Nucleus accumbens (tissue), 56 donors: ENCODE measurements around the gene KRTAP5-3.

Experiments used
- DNase-seq, 56 donors: peaks; one replicate each; lab custom pipeline; 2025; lab: John Stamatoyannopoulos, UW

The KRTAP5-3 gene

GRCh38 chr11:1567721-1568100, 40.6 kb downstream of the KRTAP5-3 start:
- no peak for DNase-seq

- no peak for DNase-seq
These were observed 41.1 kb downstream of the KRTAP5-3 start for GRCh38 chr11:1567052-1567720.

- no peak for DNase-seq
These were observed 41.7 kb downstream of the KRTAP5-3 start for GRCh38 chr11:1566381-1567051.

DNA sequence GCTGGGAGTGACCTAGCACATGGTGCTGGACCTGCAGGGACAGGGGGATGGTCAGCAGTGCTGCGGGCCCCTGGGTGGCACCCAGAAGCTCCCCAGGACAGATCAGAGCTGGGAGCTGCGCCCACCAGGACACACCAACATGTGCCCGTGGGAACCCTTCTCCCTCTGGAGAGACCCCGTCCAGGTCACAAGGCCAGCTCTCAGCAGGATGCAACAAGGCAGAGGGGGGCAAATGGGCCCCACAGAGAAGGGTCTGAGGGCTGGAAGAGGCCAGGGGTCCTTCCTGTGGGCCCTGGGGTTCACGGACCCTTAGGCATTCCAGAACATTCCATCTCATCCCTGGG, 42.4 kb downstream of the KRTAP5-3 start:
- DNase-seq = no peak

- DNase-seq = no peak
These were observed 42.9 kb downstream of the KRTAP5-3 start for GRCh38 chr11:1565173-1565903.

DNA sequence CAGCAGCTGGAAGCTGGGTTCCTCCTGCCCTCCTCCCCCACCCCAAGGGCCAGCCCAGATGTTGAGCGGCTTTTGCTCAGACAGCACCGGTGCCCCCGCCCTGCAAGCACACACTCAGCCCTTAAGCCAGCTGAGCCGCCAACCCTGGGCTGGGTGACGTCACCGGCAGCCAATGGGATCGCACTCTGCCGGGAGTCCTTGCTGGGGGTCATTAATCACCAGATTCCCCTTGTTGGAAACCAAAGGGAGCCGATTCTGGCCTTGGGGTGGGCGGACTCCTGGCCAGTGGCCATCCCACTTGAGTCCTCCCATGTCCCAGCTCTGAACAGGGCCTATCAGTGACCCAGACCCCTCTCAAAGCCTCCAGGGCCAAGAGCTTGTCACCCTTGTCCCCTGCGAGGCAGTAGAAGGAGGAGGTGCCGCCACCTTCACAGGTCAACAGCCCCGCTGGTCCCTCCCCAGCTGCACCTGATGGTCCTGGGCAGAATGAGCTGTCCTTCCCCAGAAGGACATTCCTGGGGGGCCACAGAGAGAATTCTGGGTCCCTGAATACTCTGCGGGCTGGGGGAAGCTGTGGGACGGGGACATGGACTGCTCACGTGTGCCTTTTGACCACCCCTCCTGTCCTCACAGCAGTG, 43.6 kb downstream of the KRTAP5-3 start:
- peak in 34 of 56 donors; percentile 22 to 93 (median 56) for DNase-seq

- no peak for DNase-seq
These were observed 44.3 kb downstream of the KRTAP5-3 start for GRCh38 chr11:1563697-1564534.

DNA sequence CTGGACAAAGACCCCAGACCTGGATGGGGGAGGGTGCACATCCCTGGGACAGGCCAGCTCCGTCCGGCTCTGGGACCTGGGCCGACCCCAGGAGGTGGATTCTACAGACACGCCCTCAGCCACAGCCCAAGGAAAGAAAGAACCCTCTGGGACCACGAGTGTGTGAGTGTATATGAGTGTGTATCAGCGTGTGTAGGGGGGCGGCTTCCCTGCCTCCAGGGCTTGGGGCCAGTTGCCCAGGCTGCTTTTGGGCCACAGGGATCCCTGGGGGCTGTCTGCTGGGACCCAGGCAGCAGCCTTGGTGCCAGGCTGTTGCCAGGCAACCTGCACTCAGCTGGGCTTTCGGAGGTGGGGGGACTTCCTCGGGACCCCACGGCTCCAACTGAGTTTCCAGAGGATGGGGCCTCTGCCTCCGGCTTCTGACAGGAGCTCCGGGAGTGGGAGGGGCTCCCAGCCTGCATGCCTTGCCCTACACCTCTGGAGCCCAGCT, 45.1 kb downstream of the KRTAP5-3 start:
- no peak for DNase-seq

GRCh38 chr11:1562469-1563148, 45.7 kb downstream of the KRTAP5-3 start:
- no peak for DNase-seq

DNA sequence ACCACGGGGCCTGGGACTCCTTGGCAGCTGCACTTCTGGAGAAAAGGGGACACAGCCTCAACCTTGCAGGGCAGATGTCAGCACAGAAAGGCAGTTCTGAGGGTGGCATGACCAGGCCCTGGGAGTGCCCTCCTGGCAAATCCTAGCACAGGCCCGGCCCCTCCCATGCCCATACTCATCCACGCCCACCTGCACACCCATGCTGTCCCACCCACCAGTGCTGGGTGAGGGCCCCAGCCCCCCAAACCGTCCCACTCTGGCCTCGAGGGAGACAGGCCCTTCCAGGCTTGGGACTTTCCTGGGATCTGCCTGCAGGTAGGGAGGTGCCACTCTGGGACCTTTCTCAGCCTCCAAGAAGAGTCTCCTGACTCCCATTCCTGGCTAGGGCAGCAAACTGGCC, 46.3 kb downstream of the KRTAP5-3 start:
- DNase-seq = no peak

- no peak for DNase-seq
These were observed 47.0 kb downstream of the KRTAP5-3 start for GRCh38 chr11:1561266-1561665.

DNA sequence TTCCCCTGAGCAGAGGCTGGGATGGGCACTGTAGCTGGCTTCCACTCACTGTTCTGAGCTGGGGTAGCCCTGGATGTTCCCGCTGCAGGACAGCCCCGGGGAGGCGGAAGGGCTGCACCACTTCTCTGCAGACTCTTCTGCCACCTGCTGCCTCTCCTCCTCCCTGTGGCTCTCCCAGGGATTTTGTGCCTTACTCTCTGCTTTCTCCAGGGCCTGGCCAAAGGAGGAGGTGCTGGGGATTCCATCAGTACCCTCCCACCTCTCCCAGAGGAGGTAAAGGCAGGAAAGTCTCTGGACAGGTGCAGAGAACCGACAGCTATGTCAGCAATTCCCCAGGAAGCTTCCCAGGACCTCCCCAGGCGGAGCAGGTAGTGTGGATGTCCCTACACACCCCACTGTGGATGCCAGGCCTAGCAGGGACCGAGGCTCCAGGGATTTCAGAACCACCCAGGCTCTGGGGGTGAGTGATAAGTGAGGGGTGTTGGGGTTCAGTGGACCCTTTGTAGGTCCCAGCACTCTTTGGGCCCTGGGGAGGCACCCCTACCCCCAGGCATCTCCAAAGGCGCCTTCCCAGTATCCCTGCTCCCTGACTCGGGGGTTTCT, 47.5 kb downstream of the KRTAP5-3 start:
- no peak for DNase-seq

GRCh38 chr11:1560002-1560648, 48.1 kb downstream of the KRTAP5-3 start:
- DNase-seq = no peak

DNA sequence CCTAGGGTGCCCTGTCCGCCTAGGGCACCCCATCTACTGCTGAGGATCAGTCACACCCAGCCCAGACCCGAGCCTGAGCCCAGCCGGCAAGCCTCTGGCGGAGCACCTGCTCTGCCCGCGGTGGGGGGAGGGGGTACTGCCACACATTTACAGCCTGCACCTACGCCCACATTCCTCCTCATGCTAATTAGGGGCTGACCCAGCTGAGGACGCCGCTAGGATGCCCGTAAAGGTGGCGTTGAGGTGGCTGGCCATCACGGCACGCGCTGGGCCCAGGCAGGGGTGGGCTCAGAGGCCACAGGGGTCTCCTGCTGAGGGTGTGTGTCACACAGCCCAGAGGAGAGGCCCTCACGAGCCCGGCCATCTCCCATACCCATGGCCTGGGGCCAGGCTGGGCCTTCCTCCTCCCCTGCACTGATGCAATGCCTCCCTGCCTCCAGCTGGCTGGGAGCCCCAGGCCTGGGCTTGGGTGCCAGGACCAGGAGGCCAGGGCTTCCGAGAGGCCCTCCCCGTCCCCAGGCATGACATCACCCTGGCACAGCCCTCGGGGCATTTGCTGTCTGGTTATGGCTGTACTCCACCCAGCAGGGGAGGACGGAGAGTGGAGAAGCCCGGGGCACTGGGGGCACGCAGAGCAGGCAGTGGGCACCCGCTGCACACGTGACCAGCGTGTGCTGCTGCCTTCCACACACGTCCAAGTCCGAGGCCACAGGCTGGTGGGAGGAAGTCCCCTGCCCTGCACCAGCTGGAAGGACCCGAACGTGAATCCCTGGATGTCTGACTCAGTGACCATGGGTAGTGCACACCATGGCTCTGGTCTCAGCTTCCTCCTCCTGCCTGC, 48.9 kb downstream of the KRTAP5-3 start:
- peak in 54 of 56 donors; percentile 42 to 98 (median 90) for DNase-seq

GRCh38 chr11:1558775-1559110, 49.5 kb downstream of the KRTAP5-3 start:
- DNase-seq = no peak

- DNase-seq = peak in 5 of 56 donors; percentile 22 to 53 (median 36)
These were observed 50.1 kb downstream of the KRTAP5-3 start for GRCh38 chr11:1557904-1558774.
